PC-3 (cell line): ENCODE data around the gene PLSCR3. TPM values are rescaled to one million over a fixed set of nuclear protein-coding genes. Genes with fewer than 3 reads are reported as not detected.
A peak's percentile ranks its signal among the peaks of the same experiment; 100 is the strongest.

Experiments
- ATAC-seq: fragments of 200-7000 bp; cut with Tn5 transposase; 2 replicates; pipeline ENCODE4 v1.9.1; 2020; ENCODE audit warnings: mild to moderate bottlenecking, moderate library complexity
- BruUV-seq: library from RNA; stranded (reverse); fragments of 400-500 nt; replicated peaks from 2 replicates; lab custom pipeline; 2021; lab: Mats Ljungman, UMichigan
- CTCF ChIA-PET: fragments of 300-600 bp; sonication (Branson Sonifier 250); formaldehyde crosslinking; loops from one replicate; lab custom pipeline; 2022; ENCODE audit warnings: antibody characterized with exemption; lab: Charles Lee
- POLR2A ChIA-PET: fragments of 300-600 bp; sonication (Branson Sonifier 250); formaldehyde crosslinking; loops from one replicate; lab custom pipeline; 2022; ENCODE audit warnings: antibody characterized with exemption; ENCODE audit not compliant: unreplicated experiment; lab: Charles Lee
- DNase-seq: peaks from one replicate; pipeline ENCODE4 v3.0.0-alpha.2; 2015
- H2AFZ ChIP-seq: fragments of 300-600 bp; sonication (generic); 2 replicates; pipeline ENCODE4 v1.6.0; 2016; ENCODE audit warnings: antibody characterized with exemption, low read length
- H3F3A ChIP-seq: fragments of 300-600 bp; sonication (generic); one replicate; pipeline ENCODE4 v1.6.0; 2017; ENCODE audit warnings: antibody characterized with exemption, low read length, control low read depth, mild to moderate bottlenecking; ENCODE audit not compliant: unreplicated experiment
- H3K27ac ChIP-seq: fragments of 300-600 bp; sonication (generic); 2 replicates; pipeline ENCODE4 v1.5.1; 2016; ENCODE audit warnings: mild to moderate bottlenecking, low read length
- H3K27me3 ChIP-seq: fragments of 300-600 bp; sonication (generic); 2 replicates; pipeline ENCODE4 v1.6.1; 2016; ENCODE audit warnings: low read length, mixed read lengths
- H3K36me3 ChIP-seq: fragments of 300-600 bp; sonication (generic); 2 replicates; pipeline ENCODE4 v1.6.1; 2016; ENCODE audit warnings: low read depth, mixed run types, low read length, mixed read lengths
- H3K4me1 ChIP-seq: fragments of 300-600 bp; sonication (generic); 2 replicates; pipeline ENCODE4 v1.5.1; 2016; ENCODE audit warnings: low read length; ENCODE audit not compliant: insufficient read depth
- H3K4me2 ChIP-seq: fragments of 300-600 bp; sonication (generic); 2 replicates; pipeline ENCODE4 v1.6.0; 2016; ENCODE audit warnings: low read length
- H3K4me3 ChIP-seq: fragments of 300-600 bp; sonication (generic); 2 replicates; pipeline ENCODE4 v1.5.1; 2016; ENCODE audit warnings: mild to moderate bottlenecking, low read length, mixed read lengths
- H3K79me2 ChIP-seq: fragments of 300-600 bp; sonication (generic); 2 replicates; pipeline ENCODE4 v1.6.1; 2017; ENCODE audit warnings: low read length, mixed read lengths
- H3K9ac ChIP-seq: fragments of 300-600 bp; sonication (generic); 2 replicates; pipeline ENCODE4 v1.6.0; 2016; ENCODE audit warnings: mild to moderate bottlenecking, low read length
- H3K9me2 ChIP-seq: fragments of 300-600 bp; sonication (generic); replicated peaks from 2 replicates; pipeline ENCODE4 v1.6.1; 2016; ENCODE audit warnings: mixed run types, low read length, mixed read lengths
- H3K9me3 ChIP-seq: fragments of 300-600 bp; sonication (generic); 2 replicates; pipeline ENCODE4 v1.6.1; 2016; ENCODE audit warnings: low read length, mixed read lengths
- H4K20me1 ChIP-seq: fragments of 300-600 bp; sonication (generic); 2 replicates; pipeline ENCODE4 v1.6.1; 2016; ENCODE audit warnings: low read length, mixed read lengths
- CTCF ChIP-seq: fragments of 300-600 bp; sonication (generic); conservative IDR thresholded peaks from 2 replicates; pipeline ENCODE4 v1.5.1; 2017; ENCODE audit warnings: antibody characterized with exemption, low read depth, mild to moderate bottlenecking, low read length
- EZH2 ChIP-seq: fragments of 300-600 bp; sonication (generic); IDR thresholded peaks from one replicate; pipeline ENCODE4 v1.6.1; 2017; ENCODE audit warnings: antibody characterized with exemption, mild to moderate bottlenecking, low read length; ENCODE audit not compliant: unreplicated experiment
- EZH2phosphoT487 ChIP-seq: fragments of 300-600 bp; sonication (generic); IDR thresholded peaks from 2 replicates; pipeline ENCODE4 v1.6.1; 2018; ENCODE audit warnings: mild to moderate bottlenecking, antibody characterized with exemption, low read length, borderline replicate concordance
- intact Hi-C: fragments of 100-400 bp; cut with micrococcal nuclease; formaldehyde crosslinking; loops from 2 replicates; pipeline ENCODE4 v1.9.0; 2023
- total RNA-seq: library from RNA; depleted of rRNA; stranded (reverse); fragments of >200 nt; gene quantifications from 2 replicates; pipeline ENCODE4 v1.2.3, GENCODE V29; 2014

PLSCR3 gene
- total RNA-seq, 1 experiment from 2014 or later = 62.7 TPM

- peak within 1 kb of the TSS; percentile 87 for H3K4me3 ChIP-seq
- DNase-seq = peak; percentile 92
- peak within 1 kb of the TSS; percentile 95 for H3K27ac ChIP-seq
- no peaks in the 10 kb centered on the region for H3K27me3 ChIP-seq
- peaks cover 35% of the 10 kb centered on the region for H3K79me2 ChIP-seq
- peak; percentile 79 for ATAC-seq
- peak within 1 kb of the TSS; percentile 82 for H2AFZ ChIP-seq
- TF ChIP-seq EZH2 = no peak
- TF ChIP-seq EZH2phosphoT487 = peak; percentile 78
- ChIA-PET POLR2A (interaction anchor here (0.7 kb wide), 1 partner anchor 18 kb away, joined by 3 read pairs; no protein-coding TSS in a partner anchor), CTCF (no interaction called here)
- H3K4me1 ChIP-seq = peaks cover 28% of the 10 kb centered on the region
- H4K20me1 ChIP-seq = no peaks in the 10 kb centered on the region
- no peaks in the 10 kb centered on the region for H3K9me2 ChIP-seq
- BruUV-seq = no TSS peak
- H3K36me3 ChIP-seq = no peaks in the 10 kb centered on the region
- intact Hi-C loops = loop anchor here (5.0 kb wide), 1 partner anchor 85 kb away; the partner anchor contains the start of genes FGF11 and TMEM102
- H3K9me3 ChIP-seq = no peaks in the 10 kb centered on the region
- H3K9ac ChIP-seq = peak within 1 kb of the TSS; percentile 88
- peaks cover 3% of the 10 kb centered on the region for H3F3A ChIP-seq
- H3K4me2 ChIP-seq = peak within 1 kb of the TSS; percentile 99
Observed at GRCh38 chr17:7351665-7352502, 42.4 kb downstream of the PLSCR3 start, which contains the start of gene KCTD11. KCTD11 (plus strand) TSS chr17:7352162.

- no peaks in the 10 kb centered on the region for H4K20me1 ChIP-seq
- peaks cover 16% of the 10 kb centered on the region for H3K4me1 ChIP-seq
- H3K27ac ChIP-seq = no peak overlapping the region
- ChIA-PET POLR2A (no interaction called here), CTCF (no interaction called here)
- H3K79me2 ChIP-seq = peaks cover 25% of the 10 kb centered on the region
- no peaks in the 10 kb centered on the region for H3K9me3 ChIP-seq
- no TSS peak for BruUV-seq
- TF ChIP-seq EZH2 (no peak), CTCF (no peak), EZH2phosphoT487 (no peak)
- ATAC-seq = no peak
- H3F3A ChIP-seq = no peaks in the 10 kb centered on the region
- H3K36me3 ChIP-seq = no peaks in the 10 kb centered on the region
- no peaks in the 10 kb centered on the region for H3K9me2 ChIP-seq
- no peak for DNase-seq
- intact Hi-C loops = loop anchor here (5.0 kb wide), 1 partner anchor 301 kb away; no protein-coding TSS in a partner anchor
- no peak overlapping the region for H3K4me2 ChIP-seq
- no peaks in the 10 kb centered on the region for H3K27me3 ChIP-seq
- no peak overlapping the region for H3K4me3 ChIP-seq
- H3K9ac ChIP-seq = no peak overlapping the region
- no peak overlapping the region for H2AFZ ChIP-seq
Observed at GRCh38 chr17:7348478-7349242, 45.7 kb downstream of the PLSCR3 start.
